ENCODE results near the gene ASTN1. TPM values are rescaled to one million over a fixed set of nuclear protein-coding genes. Genes with fewer than 3 reads are reported as not detected.

ASTN1 gene
- total RNA-seq, 1 experiment from 2014 or later, result 0.42 TPM

DNA sequence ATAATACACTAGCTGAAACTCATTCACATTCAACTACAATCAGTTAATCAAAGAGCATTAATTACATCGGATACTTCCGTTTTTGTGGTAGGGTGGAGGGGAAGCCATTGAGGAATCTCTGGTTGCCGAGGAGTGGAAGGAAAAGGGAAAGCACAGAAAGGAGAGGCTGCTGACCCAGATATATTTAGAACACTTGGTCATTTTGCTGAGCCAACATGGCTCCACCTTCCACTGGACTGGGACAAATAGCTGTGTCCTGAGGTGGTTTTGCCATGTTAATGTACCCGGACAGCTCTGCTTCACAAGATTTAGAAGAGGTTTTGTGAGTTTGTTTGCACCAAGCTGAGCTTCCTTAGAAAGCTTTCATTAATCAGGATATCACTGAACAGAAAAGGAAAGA lies 26.2 kb downstream of the ASTN1 start:
- ChIA-PET CTCF (no interaction called here), RAD21 (ENCODE audit: low non-redundant PET in 1 of 2, low total read pairs in 2 of 2, uncharacterized antibody in 2 of 2, unreplicated experiment in 2 of 2) (no interaction called here), POLR2A (no interaction called here)
- no peaks in the 10 kb centered on the region for H3K79me2 ChIP-seq (ENCODE audit: insufficient read depth, low read length)
- H3K4me1 ChIP-seq (ENCODE audit: control insufficient read depth in 1 of 2, insufficient read depth in 2 of 2, low read length in 2 of 2), result no peaks in the 10 kb centered on the region
- H3K36me3 ChIP-seq (ENCODE audit: control insufficient read depth in 1 of 2, insufficient read depth in 2 of 2, low read length in 2 of 2), result no peaks in the 10 kb centered on the region
- DNase-seq (ENCODE audit: low read depth, low spot score) (no peak), ATAC-seq (no peak)
- H3K27ac ChIP-seq (ENCODE audit: low read depth, low read length), result no peak overlapping the region
- intact Hi-C loops (cut with micrococcal nuclease), result no loop called here
- no peak for TF ChIP-seq ZFX (IDR thresholded peaks at IDR 0.05)
- TF ChIP-seq YY1 (IDR thresholded peaks at IDR 0.05; ENCODE audit: extremely low read depth, insufficient replicate concordance, low read depth, low read length), result no peak
- no peak for TF ChIP-seq EZH2phosphoT487 (IDR thresholded peaks at IDR 0.05; ENCODE audit: borderline replicate concordance)
- no peak for TF ChIP-seq SIN3A (IDR thresholded peaks at IDR 0.05; ENCODE audit: low read depth)
- TF ChIP-seq FOSL1 (IDR thresholded peaks at IDR 0.05; ENCODE audit: low read depth), result no peak
- H3K9ac ChIP-seq (ENCODE audit: low read length), result no peak overlapping the region
- BruUV-seq (replicated peaks), result no TSS peak
- H3K27me3 ChIP-seq (ENCODE audit: insufficient read depth, low read length), result no peaks in the 10 kb centered on the region; the same call in 1 of the 2 replicates
- H3K4me2 ChIP-seq (ENCODE audit: low read length), result no peak overlapping the region
- no peaks in the 10 kb centered on the region for H3K9me2 ChIP-seq (ENCODE audit: insufficient read depth)
- H3K4me3 ChIP-seq (replicated peaks in 1 of 2; ENCODE audit: low read depth in 1 of 2, low read length in 2 of 2), result no peak overlapping the region
- no peak overlapping the region for H2AFZ ChIP-seq (ENCODE audit: low read depth, low read length, poor library complexity, severe bottlenecking)
- no peaks in the 10 kb centered on the region for H3K9me3 ChIP-seq (ENCODE audit: control insufficient read depth in 1 of 2, insufficient read depth in 1 of 2, low read depth in 1 of 2, low read length in 2 of 2)
- no peaks in the 10 kb centered on the region for H4K20me1 ChIP-seq (ENCODE audit: insufficient read depth)

DNA sequence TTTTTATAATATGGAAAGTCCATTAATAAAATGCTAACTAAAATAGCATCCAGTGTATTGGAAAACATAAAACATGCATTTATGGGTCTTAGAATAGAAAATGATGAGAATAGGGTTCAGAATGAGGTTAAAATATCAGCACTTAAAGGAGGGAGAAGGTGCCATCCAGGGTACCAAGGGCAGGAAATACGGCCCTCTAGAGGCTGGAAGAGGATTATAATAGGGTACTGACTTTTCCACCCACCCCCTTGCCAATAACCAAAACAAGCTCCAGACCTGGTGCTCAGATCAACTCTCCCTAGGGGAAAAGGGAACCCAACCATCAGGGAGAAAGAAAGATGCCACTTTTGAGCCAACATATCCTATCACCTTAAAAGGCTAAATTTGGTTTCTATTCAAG lies 26.7 kb downstream of the ASTN1 start:
- H3K4me2 ChIP-seq (ENCODE audit: low read length), result no peak overlapping the region
- CTCF ChIA-PET, result no interaction called here

More for the DNA sequence above, 26.7 kb downstream of the ASTN1 start:
- DNase-seq (ENCODE audit: low read depth, low spot score) (no peak), ATAC-seq (no peak)
- POLR2A ChIA-PET, result no interaction called here
- Histone ChIP-seq H2AFZ (ENCODE audit: low read depth, low read length, poor library complexity, severe bottlenecking) (no peak overlapping the region), H3K4me3 (replicated peaks in 1 of 2; ENCODE audit: low read depth in 1 of 2, low read length in 2 of 2) (no peak overlapping the region), H3K27ac (ENCODE audit: low read depth, low read length) (no peak overlapping the region), H3K36me3 (ENCODE audit: control insufficient read depth in 1 of 2, insufficient read depth in 2 of 2, low read length in 2 of 2) (no peaks in the 10 kb centered on the region), H3K9me3 (ENCODE audit: control insufficient read depth in 1 of 2, insufficient read depth in 1 of 2, low read depth in 1 of 2, low read length in 2 of 2) (no peaks in the 10 kb centered on the region), H3K9me2 (ENCODE audit: insufficient read depth) (no peaks in the 10 kb centered on the region), H3K79me2 (ENCODE audit: insufficient read depth, low read length) (no peaks in the 10 kb centered on the region), H4K20me1 (ENCODE audit: insufficient read depth) (no peaks in the 10 kb centered on the region), H3K9ac (ENCODE audit: low read length) (no peak overlapping the region), H3K27me3 (ENCODE audit: insufficient read depth, low read length) (no peaks in the 10 kb centered on the region; the same call in 1 of the 2 replicates), H3K4me1 (ENCODE audit: control insufficient read depth in 1 of 2, insufficient read depth in 2 of 2, low read length in 2 of 2) (no peaks in the 10 kb centered on the region)
- no TSS peak for BruUV-seq (replicated peaks)
- RAD21 ChIA-PET (ENCODE audit: low non-redundant PET in 1 of 2, low total read pairs in 2 of 2, uncharacterized antibody in 2 of 2, unreplicated experiment in 2 of 2), result no interaction called here
- TF ChIP-seq, protein P1, sequence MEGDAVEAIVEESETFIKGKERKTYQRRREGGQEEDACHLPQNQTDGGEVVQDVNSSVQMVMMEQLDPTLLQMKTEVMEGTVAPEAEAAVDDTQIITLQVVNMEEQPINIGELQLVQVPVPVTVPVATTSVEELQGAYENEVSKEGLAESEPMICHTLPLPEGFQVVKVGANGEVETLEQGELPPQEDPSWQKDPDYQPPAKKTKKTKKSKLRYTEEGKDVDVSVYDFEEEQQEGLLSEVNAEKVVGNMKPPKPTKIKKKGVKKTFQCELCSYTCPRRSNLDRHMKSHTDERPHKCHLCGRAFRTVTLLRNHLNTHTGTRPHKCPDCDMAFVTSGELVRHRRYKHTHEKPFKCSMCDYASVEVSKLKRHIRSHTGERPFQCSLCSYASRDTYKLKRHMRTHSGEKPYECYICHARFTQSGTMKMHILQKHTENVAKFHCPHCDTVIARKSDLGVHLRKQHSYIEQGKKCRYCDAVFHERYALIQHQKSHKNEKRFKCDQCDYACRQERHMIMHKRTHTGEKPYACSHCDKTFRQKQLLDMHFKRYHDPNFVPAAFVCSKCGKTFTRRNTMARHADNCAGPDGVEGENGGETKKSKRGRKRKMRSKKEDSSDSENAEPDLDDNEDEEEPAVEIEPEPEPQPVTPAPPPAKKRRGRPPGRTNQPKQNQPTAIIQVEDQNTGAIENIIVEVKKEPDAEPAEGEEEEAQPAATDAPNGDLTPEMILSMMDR (IDR thresholded peaks at IDR 0.05 in 2 of 3, conservative IDR thresholded peaks at IDR 0.05 in 1 of 3; ENCODE audit: borderline replicate concordance in 1 of 3, insufficient read depth in 1 of 3, low read depth in 2 of 3, low read length in 2 of 3), result 0 out of 6 replicates have a peak, but pooled peaks of 1 of the 3 experiments have one; percentile 16
- TF ChIP-seq, protein P2, sequence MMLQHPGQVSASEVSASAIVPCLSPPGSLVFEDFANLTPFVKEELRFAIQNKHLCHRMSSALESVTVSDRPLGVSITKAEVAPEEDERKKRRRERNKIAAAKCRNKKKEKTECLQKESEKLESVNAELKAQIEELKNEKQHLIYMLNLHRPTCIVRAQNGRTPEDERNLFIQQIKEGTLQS (IDR thresholded peaks at IDR 0.05), result no peak
- intact Hi-C loops (cut with micrococcal nuclease), result no loop called here

Data from HCT116 (cell line).